Thyroid gland (tissue), 4 donors: ENCODE data around the gene ETV6.

Experiments
- POLR2A ChIP-seq, 2 donors: fragments of 450-650 bp; IDR thresholded peaks; one replicate each; pipeline ENCODE4 v1.6.1; 2017; ENCODE audit warnings: antibody characterized with exemption in 2 of 2, mild to moderate bottlenecking in 2 of 2, moderate library complexity in 1 of 2
- TF ChIP-seq, protein P1 (sequence below), 6 experiments: fragments of 200-600 bp in 3 of 6; fragments of 450-650 bp in 3 of 6; sonication (generic) in 3 of 6; IDR thresholded peaks; one replicate each; pipeline ENCODE4 v1.5.1; 2016 to 2019; ENCODE audit warnings: antibody characterized with exemption in 6 of 6, mild to moderate bottlenecking in 2 of 6, inconsistent platforms in 1 of 6, moderate library complexity in 1 of 6

GRCh38 chr12:11631288-11631687 lies 18.2 kb upstream of the ETV6 start:
- TF ChIP-seq, protein P1, sequence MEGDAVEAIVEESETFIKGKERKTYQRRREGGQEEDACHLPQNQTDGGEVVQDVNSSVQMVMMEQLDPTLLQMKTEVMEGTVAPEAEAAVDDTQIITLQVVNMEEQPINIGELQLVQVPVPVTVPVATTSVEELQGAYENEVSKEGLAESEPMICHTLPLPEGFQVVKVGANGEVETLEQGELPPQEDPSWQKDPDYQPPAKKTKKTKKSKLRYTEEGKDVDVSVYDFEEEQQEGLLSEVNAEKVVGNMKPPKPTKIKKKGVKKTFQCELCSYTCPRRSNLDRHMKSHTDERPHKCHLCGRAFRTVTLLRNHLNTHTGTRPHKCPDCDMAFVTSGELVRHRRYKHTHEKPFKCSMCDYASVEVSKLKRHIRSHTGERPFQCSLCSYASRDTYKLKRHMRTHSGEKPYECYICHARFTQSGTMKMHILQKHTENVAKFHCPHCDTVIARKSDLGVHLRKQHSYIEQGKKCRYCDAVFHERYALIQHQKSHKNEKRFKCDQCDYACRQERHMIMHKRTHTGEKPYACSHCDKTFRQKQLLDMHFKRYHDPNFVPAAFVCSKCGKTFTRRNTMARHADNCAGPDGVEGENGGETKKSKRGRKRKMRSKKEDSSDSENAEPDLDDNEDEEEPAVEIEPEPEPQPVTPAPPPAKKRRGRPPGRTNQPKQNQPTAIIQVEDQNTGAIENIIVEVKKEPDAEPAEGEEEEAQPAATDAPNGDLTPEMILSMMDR (IDR thresholded peaks at IDR 0.05) = no peak
- no peak for TF ChIP-seq POLR2A (IDR thresholded peaks at IDR 0.05)
